HG03432 (cell line): ENCODE measurements around the gene DOCK4.

Experiments
- ATAC-seq: cut with Tn5 transposase; IDR thresholded peaks from one replicate; pipeline ENCODE4 v1.9.1; 2021; ENCODE audit warnings: mild to moderate bottlenecking, moderate library complexity; ENCODE audit not compliant: unreplicated experiment

DOCK4 gene

GRCh38 chr7:111982133-111982532 lies 224.1 kb downstream of the DOCK4 start:
- no peak for ATAC-seq

GRCh38 chr7:111980725-111981124 lies 225.5 kb downstream of the DOCK4 start:
- no peak for ATAC-seq

GRCh38 chr7:111975346-111975745 lies 230.9 kb downstream of the DOCK4 start:
- ATAC-seq, result no peak

GRCh38 chr7:111960984-111961383 lies 245.2 kb downstream of the DOCK4 start:
- ATAC-seq, result no peak

- ATAC-seq, result no peak
These were observed 247.3 kb downstream of the DOCK4 start for GRCh38 chr7:111958896-111959295.

- ATAC-seq, result peak; percentile 38
These were observed 247.8 kb downstream of the DOCK4 start for GRCh38 chr7:111958431-111958830.

- no peak for ATAC-seq
These were observed 250.6 kb downstream of the DOCK4 start for GRCh38 chr7:111955616-111956015.

- ATAC-seq, result no peak
These were observed 251.5 kb downstream of the DOCK4 start for GRCh38 chr7:111954474-111955381.

DNA sequence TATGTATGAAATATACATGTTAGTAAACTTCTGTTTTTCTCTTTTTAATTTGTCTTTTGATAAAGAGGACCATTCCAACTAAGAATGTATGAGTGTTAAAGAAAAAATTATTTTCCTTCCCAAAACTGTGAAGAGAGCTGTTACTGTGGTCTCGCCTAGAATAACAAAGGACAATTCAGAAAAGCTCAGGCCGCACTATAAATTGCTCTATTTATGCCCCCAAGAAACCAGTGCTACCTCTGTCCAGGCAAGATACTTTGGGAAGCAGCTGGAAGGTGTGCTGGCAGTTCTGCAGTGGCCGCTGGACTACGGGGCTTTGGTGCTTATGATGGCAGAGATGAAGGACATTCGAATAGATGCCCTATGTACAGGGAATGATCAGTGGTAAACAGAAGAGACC lies 252.1 kb downstream of the DOCK4 start:
- no peak for ATAC-seq

DNA sequence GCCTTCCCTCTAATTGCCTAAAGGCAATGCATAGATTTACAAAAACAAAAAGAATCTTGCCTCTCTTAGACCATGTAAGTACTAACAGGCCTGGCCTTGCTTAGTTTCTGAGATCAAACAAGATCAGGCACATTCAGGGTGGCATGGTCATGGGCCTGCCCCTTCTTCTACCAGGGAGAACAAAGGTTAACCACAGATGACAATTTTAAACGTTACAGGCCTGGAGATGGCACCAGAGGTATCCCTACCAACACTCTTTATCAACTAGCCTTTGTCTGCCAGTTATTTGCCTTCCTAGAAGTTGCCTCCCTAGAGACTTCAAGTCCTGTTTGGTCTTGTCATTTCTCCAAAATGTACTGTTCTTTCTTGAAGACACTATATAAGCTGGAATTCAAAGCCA lies 252.6 kb downstream of the DOCK4 start:
- ATAC-seq, result peak; percentile 80

DNA sequence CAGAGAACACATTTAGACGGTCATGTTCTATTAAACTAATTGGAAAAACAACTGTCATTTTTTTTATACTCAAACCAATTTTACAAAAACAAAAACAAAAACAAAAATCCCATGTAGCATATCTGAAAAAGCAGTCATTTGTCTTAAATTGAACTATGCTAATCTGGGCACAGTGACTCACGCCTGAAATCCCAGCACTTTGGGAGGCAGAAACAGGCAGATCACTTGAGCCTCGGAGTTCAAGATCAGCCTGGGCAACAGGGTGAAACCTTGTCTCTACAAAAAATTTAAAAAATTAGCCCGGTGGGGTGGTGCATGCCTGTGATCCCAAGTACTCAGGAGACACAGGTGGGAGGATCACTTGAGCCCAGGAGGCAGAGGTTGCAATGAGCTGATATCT lies 253.4 kb downstream of the DOCK4 start:
- ATAC-seq, result no peak

- no peak for ATAC-seq
These were observed 255.1 kb downstream of the DOCK4 start for GRCh38 chr7:111951052-111951451.

DNA sequence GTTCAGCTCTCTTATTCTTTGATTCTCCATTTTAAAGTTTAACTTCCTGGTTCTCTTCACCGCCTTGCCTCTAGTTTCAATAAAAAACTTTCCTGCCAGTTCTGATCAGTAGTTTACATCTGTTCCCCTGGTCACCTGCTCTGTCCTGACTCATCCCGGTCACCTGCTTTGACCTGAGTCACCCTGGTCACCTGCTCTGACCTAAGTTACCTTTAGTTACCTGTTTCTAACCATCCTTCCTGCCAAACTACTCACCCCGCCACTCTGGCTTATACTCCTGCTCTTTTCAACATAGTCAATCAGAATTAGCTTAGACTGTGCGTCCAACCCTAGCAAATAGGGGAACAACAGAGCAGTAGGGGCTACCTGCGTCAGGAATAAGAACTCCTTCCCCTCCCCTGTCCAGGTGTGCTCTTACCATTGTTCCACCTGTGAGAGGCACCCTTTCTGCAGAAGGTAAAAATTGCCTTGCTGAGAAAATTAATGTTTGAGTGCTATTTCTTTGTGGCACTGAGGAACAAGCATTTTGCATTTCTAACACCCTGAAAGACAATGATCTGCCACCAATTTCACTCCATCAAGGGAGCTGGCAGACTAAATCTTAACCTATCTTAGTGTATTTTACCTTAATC lies 263.6 kb downstream of the DOCK4 start:
- no peak for ATAC-seq

GRCh38 chr7:111937163-111937562 lies 269.0 kb downstream of the DOCK4 start:
- no peak for ATAC-seq

DNA sequence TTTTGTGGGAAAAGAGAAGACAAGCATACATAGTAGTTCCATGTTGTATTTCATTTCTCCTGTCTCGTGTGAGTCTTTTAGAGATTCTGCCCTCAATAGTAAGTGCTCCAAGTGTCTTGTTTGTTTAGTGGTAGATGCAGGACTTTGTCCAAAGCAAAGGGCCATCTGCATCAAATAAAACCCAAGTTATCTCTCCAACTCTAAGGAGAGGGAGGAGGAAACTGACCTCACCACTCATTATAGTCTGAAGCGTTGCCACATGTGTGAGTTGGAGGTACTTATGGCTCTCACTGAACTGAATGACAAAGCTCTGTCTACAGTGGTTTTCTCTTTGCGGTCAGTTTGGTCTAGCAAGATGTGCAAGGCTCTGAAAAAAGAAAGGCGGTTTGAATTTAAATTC lies 272.6 kb downstream of the DOCK4 start:
- no peak for ATAC-seq

GRCh38 chr7:111931958-111932357 lies 274.2 kb downstream of the DOCK4 start:
- no peak for ATAC-seq

- peak; percentile 58 for ATAC-seq
These were observed 275.1 kb downstream of the DOCK4 start for GRCh38 chr7:111931016-111931517.

DNA sequence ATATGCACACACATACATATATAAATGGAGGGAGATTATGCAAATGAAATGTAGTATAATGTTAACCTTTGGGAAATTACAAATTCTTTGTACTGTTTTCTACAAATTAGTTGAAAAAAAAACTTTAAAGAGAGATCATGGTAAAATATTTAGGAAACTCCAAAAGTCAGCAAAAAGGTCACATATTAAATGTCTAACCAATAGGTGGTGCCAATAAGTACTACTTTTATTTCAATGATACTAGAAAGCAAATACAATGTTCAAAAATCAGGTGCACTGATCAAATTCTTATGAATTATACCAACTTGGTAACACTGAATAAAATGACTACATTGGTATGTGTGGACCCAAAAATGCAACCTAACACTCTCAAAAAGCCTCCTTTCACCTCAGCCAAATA lies 276.9 kb downstream of the DOCK4 start:
- ATAC-seq, result no peak

- ATAC-seq, result no peak
These were observed 278.7 kb downstream of the DOCK4 start for GRCh38 chr7:111927353-111928019.

GRCh38 chr7:111920329-111920728 lies 285.9 kb downstream of the DOCK4 start:
- ATAC-seq, result no peak

DNA sequence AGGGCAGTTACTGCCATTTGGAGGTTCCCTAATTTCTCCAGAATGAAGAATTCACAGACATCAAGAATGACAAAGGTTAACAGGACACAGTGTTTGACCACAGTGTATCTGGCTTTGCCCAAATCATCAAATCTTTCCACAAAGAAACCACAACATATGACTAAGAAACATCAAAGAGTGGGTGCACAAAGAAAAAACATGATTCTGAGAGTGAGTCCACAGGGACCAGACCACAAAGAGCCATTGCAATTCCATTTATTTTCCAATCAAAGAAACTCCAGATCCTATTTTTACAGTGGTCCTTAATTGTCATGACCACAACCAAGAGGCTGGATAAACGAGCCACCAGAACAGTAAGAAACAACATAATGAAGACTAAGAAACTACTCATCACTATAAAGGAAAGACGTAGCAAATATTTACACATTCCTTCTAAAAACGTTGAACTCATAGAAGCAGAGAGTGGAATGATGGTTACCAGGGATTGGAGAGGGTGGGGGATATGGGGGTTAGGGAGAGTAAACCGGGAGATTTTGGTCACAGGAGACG lies 286.5 kb downstream of the DOCK4 start:
- ATAC-seq, result no peak
